Peyer's patch (tissue), 4 donors: ENCODE data around the gene HTR6. TPM values are rescaled to one million over a fixed set of nuclear protein-coding genes. Genes with fewer than 3 reads are reported as not detected.

ENCODE experiments used
- DNase-seq, 3 donors: peaks; one replicate each; pipeline ENCODE4 v3.0.0-alpha.2; 2017 to 2019
- H3K27ac ChIP-seq, 4 donors: fragments of 200-600 bp; sonication (generic); one replicate each; pipeline ENCODE4 v1.5.1; 2016 to 2019
- H3K27me3 ChIP-seq, 2 donors: fragments of 200-600 bp; sonication (generic); one replicate each; pipeline ENCODE4 v1.5.1; 2019
- H3K36me3 ChIP-seq, 3 donors: fragments of 200-600 bp; sonication (generic); one replicate each; pipeline ENCODE4 v1.5.1; 2016 to 2019
- H3K4me1 ChIP-seq, 4 donors: fragments of 200-600 bp; sonication (generic); one replicate each; pipeline ENCODE4 v1.5.1; 2016 to 2019
- H3K4me3 ChIP-seq, 4 donors: fragments of 200-600 bp; sonication (generic); 1 replicate in 3 of 4; 2 replicates in 1 of 4; pipeline ENCODE4 v1.5.1; 2016 to 2019; ENCODE audit warnings: mild to moderate bottlenecking in 1 of 4
- H3K9me3 ChIP-seq, 4 donors: fragments of 200-600 bp; sonication (generic); one replicate each; pipeline ENCODE4 v1.5.1; 2016 to 2019; ENCODE audit warnings: mild to moderate bottlenecking in 1 of 4
- POLR2A ChIP-seq, 2 donors: fragments of 450-650 bp; IDR thresholded peaks; one replicate each; pipeline ENCODE4 v1.5.1; 2017; ENCODE audit warnings: antibody characterized with exemption in 2 of 2, mild to moderate bottlenecking in 2 of 2, moderate library complexity in 2 of 2
- total RNA-seq, 4 donors: library from RNA; depleted of rRNA; stranded (reverse); fragments of >200 nt; gene quantifications; one replicate each; pipeline ENCODE4 v1.1.0, GENCODE V29; 2016
- TF ChIP-seq, protein P1 (sequence below), 6 experiments: fragments of 450-650 bp in 4 of 6; fragments of 200-600 bp in 2 of 6; sonication (generic) in 1 of 6; IDR thresholded peaks; one replicate each; pipeline ENCODE4 v1.5.1; 2017 to 2019; ENCODE audit warnings: antibody characterized with exemption in 6 of 6, mild to moderate bottlenecking in 3 of 6, moderate library complexity in 1 of 6

Gene HTR6
- total RNA-seq, 4 donors from 2014 or later, result 0.88 TPM; not detected in 3

DNA sequence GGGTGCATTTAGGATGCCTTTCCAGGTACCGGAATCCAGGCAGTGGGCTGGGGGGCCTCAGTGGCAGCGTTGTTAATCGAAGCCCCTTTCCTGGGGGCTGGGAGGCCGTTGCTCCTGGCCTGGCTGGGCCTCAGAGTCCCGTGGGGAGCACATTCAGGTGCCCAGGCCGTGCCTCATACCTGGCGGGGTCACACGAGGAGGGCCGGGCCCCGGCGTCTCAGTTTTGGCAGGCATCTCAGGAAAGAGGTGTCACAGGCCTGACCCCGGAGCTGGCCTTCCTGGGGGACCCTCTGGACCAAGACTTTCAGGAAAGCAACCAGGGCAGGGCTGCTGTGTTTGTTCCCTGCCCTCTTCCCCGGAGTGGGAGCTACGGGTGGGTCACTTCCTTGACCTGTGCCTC lies 16.4 kb upstream of the HTR6 start:
- TF ChIP-seq, protein P1, sequence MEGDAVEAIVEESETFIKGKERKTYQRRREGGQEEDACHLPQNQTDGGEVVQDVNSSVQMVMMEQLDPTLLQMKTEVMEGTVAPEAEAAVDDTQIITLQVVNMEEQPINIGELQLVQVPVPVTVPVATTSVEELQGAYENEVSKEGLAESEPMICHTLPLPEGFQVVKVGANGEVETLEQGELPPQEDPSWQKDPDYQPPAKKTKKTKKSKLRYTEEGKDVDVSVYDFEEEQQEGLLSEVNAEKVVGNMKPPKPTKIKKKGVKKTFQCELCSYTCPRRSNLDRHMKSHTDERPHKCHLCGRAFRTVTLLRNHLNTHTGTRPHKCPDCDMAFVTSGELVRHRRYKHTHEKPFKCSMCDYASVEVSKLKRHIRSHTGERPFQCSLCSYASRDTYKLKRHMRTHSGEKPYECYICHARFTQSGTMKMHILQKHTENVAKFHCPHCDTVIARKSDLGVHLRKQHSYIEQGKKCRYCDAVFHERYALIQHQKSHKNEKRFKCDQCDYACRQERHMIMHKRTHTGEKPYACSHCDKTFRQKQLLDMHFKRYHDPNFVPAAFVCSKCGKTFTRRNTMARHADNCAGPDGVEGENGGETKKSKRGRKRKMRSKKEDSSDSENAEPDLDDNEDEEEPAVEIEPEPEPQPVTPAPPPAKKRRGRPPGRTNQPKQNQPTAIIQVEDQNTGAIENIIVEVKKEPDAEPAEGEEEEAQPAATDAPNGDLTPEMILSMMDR (IDR thresholded peaks at IDR 0.05), result no peak
- TF ChIP-seq POLR2A (IDR thresholded peaks at IDR 0.05), result no peak
- peak in 1 of 3 donors; percentile 55 for DNase-seq
- Histone ChIP-seq H3K36me3 (no peaks in the 10 kb centered on the region), H3K9me3 (no peaks in the 10 kb centered on the region), H3K4me3 (peak overlapping the region in 2 of 4 donors; percentile 90 to 91), H3K27me3 (no peaks in the 10 kb centered on the region), H3K4me1 (peaks cover 9 to 64% (median 12%) of the 10 kb centered on the region in 4 donors), H3K27ac (peak overlapping the region; percentile 75 to 99 (median 95))

DNA sequence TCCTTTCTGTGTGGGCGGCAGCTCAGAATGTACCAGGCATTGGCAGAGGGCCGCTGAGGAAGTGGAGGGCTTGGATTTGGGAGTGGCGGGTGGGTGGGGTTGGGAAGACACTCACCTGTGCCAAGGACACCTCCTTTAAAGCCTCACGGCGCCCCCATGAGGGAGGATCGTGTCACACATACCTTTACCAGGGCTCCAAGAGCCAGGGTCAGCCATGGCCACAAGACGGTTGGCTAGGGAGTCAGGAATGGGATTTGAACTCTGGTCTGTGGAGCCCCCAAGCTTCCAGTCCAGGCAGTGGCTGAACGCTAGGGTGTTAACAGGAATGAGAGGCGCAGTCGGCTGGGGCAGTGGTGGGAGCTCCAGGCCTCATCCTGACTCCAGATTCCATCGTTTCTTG lies 16.0 kb upstream of the HTR6 start:
- Histone ChIP-seq H3K4me3 (peak overlapping the region in 2 of 4 donors; percentile 90 to 91), H3K27ac (peak overlapping the region; percentile 75 to 99 (median 95)), H3K27me3 (no peaks in the 10 kb centered on the region), H3K36me3 (no peaks in the 10 kb centered on the region), H3K4me1 (peaks cover 9 to 64% (median 11%) of the 10 kb centered on the region in 4 donors), H3K9me3 (no peaks in the 10 kb centered on the region)
- DNase-seq, result peak in 2 of 3 donors; percentile 86 to 88
- TF ChIP-seq, protein P1 (IDR thresholded peaks at IDR 0.05), result peak in 4 of 6 experiments; percentile 11 to 62 (median 42)
- no peak for TF ChIP-seq POLR2A (IDR thresholded peaks at IDR 0.05)

DNA sequence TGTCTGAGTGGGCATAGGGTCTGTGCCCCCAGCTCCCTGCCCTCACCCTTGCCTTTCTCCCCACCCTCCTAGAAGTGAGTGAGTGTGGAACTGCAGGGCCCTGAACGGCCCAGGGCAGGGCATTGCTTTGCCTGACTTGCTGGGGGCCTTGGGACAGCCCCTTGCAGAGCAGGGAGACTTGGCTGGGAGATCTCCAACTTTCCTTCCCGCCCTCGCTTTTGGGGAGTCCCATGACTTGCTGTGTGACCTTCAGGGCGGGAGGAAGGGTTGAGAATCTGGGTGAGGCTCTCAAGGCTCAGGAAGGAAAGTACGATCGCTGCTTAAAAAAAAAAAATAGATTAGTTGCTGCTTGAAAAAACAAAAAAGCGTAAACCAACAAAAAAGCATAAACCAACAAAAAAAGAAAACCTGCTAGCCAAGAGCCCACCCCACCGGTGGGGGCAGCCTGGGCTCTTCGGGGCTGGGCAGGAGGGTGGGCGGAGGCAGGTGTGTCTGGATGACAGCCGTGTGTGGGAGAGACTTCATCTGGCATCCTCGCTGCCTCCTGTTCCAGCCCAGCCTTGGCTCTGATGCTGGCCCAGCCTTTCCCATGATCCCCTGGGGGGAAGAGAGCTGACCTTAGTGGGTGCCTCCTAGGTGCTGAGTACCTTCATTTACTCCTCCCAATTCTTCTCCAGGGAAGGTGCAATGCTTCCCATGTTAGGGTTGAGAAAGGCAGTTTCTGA lies 14.1 kb upstream of the HTR6 start:
- Histone ChIP-seq H3K27ac (peak overlapping the region; percentile 35 to 62 (median 56)), H3K36me3 (peaks cover 0 to 12% (median 0%) of the 10 kb centered on the region in 3 donors), H3K4me1 (peaks cover 0 to 82% (median 10%) of the 10 kb centered on the region in 4 donors), H3K4me3 (peak overlapping the region in 1 of 4 donors; percentile 91), H3K9me3 (no peaks in the 10 kb centered on the region), H3K27me3 (no peaks in the 10 kb centered on the region)
- TF ChIP-seq, protein P1 (IDR thresholded peaks at IDR 0.05), result no peak
- TF ChIP-seq POLR2A (IDR thresholded peaks at IDR 0.05), result no peak
- DNase-seq, result peak in 1 of 3 donors; percentile 53

DNA sequence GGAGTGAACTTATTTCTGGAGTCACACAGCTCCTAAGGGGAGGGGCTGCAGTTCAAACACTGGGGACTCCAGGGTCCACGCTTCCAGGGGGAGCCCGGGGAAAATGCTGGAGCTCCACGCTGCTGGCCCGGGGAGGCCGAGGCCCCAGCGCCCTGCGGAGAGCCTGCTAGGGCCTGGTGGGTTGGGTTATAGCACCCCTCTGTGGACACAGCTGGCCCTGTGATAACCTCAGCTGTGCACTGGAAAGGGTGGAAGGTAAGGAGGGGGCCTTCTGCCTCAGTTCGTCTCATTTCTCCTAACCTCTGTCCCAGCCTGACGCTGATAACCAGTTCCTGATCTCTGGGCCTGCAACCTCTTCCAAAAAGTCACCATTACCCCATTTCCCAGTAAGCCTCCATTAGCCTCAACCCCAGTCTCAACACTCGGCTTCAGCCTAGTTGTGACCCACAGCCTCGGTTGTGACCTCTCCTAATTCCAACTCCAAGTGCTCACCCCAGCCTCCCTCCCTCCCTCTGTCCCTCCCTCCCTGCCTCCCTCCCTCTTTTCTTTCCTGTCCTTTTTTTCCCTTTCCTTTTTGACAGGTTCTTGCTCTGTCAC lies 13.4 kb upstream of the HTR6 start:
- Histone ChIP-seq H3K36me3 (peaks cover 0 to 19% (median 0%) of the 10 kb centered on the region in 3 donors), H3K27me3 (no peaks in the 10 kb centered on the region), H3K9me3 (no peaks in the 10 kb centered on the region), H3K4me1 (peaks cover 0 to 79% (median 10%) of the 10 kb centered on the region in 4 donors), H3K27ac (peak overlapping the region; percentile 35 to 62 (median 56)), H3K4me3 (peak overlapping the region in 1 of 4 donors; percentile 91)
- no peak for TF ChIP-seq POLR2A (IDR thresholded peaks at IDR 0.05)
- TF ChIP-seq, protein P1 (IDR thresholded peaks at IDR 0.05), result peak in 5 of 6 experiments; percentile 12 to 63 (median 53)
- peak; percentile 24 to 74 (median 63) for DNase-seq

DNA sequence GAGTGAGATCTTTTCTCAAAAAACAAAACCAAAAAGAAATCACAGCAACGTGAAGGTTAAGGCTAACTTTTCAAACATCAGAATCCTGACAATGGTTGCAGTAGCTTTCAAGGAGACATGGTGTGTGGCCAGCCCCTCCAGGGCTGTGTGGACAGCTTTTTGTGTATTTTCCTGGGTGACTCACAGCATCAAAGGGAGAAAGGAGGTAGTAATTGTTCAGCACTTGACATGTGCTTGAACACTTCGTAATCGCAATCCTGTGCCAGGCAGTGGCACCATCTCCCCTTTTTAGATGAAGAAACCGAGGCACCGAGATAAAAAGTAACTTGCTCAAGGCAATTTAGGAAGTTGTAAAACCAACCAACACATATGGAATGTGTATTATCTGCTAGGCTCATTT lies 10.3 kb upstream of the HTR6 start:
- H3K9me3 ChIP-seq, result no peaks in the 10 kb centered on the region
- no peaks in the 10 kb centered on the region for H3K27me3 ChIP-seq
- TF ChIP-seq, protein P1 (IDR thresholded peaks at IDR 0.05), result no peak
- no peak for TF ChIP-seq POLR2A (IDR thresholded peaks at IDR 0.05)
- no peak for DNase-seq
- peaks cover 0 to 61% (median 7%) of the 10 kb centered on the region in 4 donors for H3K4me1 ChIP-seq
- peak overlapping the region in 1 of 4 donors; percentile 71 for H3K27ac ChIP-seq
- H3K36me3 ChIP-seq, result peaks cover 0 to 44% (median 0%) of the 10 kb centered on the region in 3 donors
- H3K4me3 ChIP-seq, result no peak overlapping the region
